GM18951 (cell line): ENCODE data around the gene LRIG2.
"Not testable (repeated sequence)": the region's sequence is repeated elsewhere in the genome, so short reads cannot be mapped to it uniquely, and the experiment has no call there.

Source experiments
- POLR2A ChIP-seq: IDR thresholded peaks from 4 replicates; pipeline ENCODE4 v1.6.1; 2011; ENCODE audit warnings: mild to moderate bottlenecking; ENCODE audit not compliant: insufficient read length, insufficient read depth; ENCODE audit errors: extremely low read depth
- in situ Hi-C: fragments of 300-500 bp; cut with MboI; formaldehyde crosslinking; loops from one replicate; pipeline ENCODE4 v1.12.0; 2022; ENCODE audit warnings: low sequenced_read_pairs, mixed read lengths, inconsistent platforms; ENCODE audit not compliant: unreplicated experiment

Gene LRIG2

GRCh38 chr1:113146242-113147072 is 73.5 kb downstream of the LRIG2 start:
- in situ Hi-C loops = no loop called here
- TF ChIP-seq POLR2A = no peak

GRCh38 chr1:113147073-113147625 is 74.2 kb downstream of the LRIG2 start:
- in situ Hi-C loops = no loop called here
- no peak for TF ChIP-seq POLR2A

- no peak for TF ChIP-seq POLR2A
- in situ Hi-C loops = no loop called here
These were observed 74.8 kb downstream of the LRIG2 start for GRCh38 chr1:113147826-113148225.

- in situ Hi-C loops = not testable (repeated sequence)
These were observed 77.5 kb downstream of the LRIG2 start for GRCh38 chr1:113150494-113150893.

- in situ Hi-C loops = no loop called here
- no peak for TF ChIP-seq POLR2A
These were observed 80.3 kb downstream of the LRIG2 start for GRCh38 chr1:113153116-113153803.

GRCh38 chr1:113156368-113156767 is 83.4 kb downstream of the LRIG2 start:
- in situ Hi-C loops = no loop called here

GRCh38 chr1:113158743-113159142 is 85.7 kb downstream of the LRIG2 start:
- in situ Hi-C loops = not testable (repeated sequence)

More at GRCh38 chr1:113156368-113156767, 83.4 kb downstream of the LRIG2 start:
- no peak for TF ChIP-seq POLR2A

- in situ Hi-C loops = no loop called here
- TF ChIP-seq POLR2A = no peak
These were observed 93.5 kb downstream of the LRIG2 start for GRCh38 chr1:113166473-113166872.

GRCh38 chr1:113168946-113169345 is 95.9 kb downstream of the LRIG2 start:
- TF ChIP-seq POLR2A = no peak
- in situ Hi-C loops = no loop called here

- in situ Hi-C loops = no loop called here
- TF ChIP-seq POLR2A = no peak
These were observed 96.6 kb downstream of the LRIG2 start for GRCh38 chr1:113169591-113169990.

GRCh38 chr1:113170519-113170918 is 97.5 kb downstream of the LRIG2 start:
- in situ Hi-C loops = no loop called here
- no peak for TF ChIP-seq POLR2A

GRCh38 chr1:113178106-113178505 is 105.1 kb downstream of the LRIG2 start:
- in situ Hi-C loops = no loop called here
- no peak for TF ChIP-seq POLR2A

- in situ Hi-C loops = no loop called here
- no peak for TF ChIP-seq POLR2A
These were observed 105.5 kb downstream of the LRIG2 start for GRCh38 chr1:113178522-113178921.
